Keratinocyte (primary cell): ENCODE measurements around the gene SEL1L3. TPM values are rescaled to one million over a fixed set of nuclear protein-coding genes. Genes with fewer than 3 reads are reported as not detected.

Experiments
- DNase-seq: peaks from one replicate; pipeline ENCODE4 v3.0.0-alpha.2; 2011; ENCODE audit warnings: low read depth, missing footprints, low spot score
- FAIRE-seq: peaks from 2 replicates; lab custom pipeline; 2011; peaks lifted over from hg19 to GRCh38; lab: Jason Lieb, UNC
- H2AFZ ChIP-seq: 2 replicates; pipeline ENCODE4 v1.6.0; 2012; ENCODE audit warnings: low read length, control low read depth, inconsistent platforms; ENCODE audit not compliant: control insufficient read depth
- H3K27ac ChIP-seq: 2 replicates; pipeline ENCODE4 v1.5.1; 2011; ENCODE audit warnings: low read length; ENCODE audit not compliant: control insufficient read depth, insufficient read depth
- H3K27me3 ChIP-seq: 3 replicates; pipeline ENCODE4 v1.6.0; 2011; ENCODE audit warnings: low read length; ENCODE audit not compliant: control insufficient read depth, insufficient read depth; ENCODE audit errors: extremely low read depth
- H3K36me3 ChIP-seq, 2 experiments: 2 replicates in 1 of 2; 3 replicates in 1 of 2; pipeline ENCODE4 v1.5.1; 2011; ENCODE audit warnings: low read length in 2 of 2, mild to moderate bottlenecking in 1 of 2; ENCODE audit not compliant: control insufficient read depth in 2 of 2, insufficient read depth in 2 of 2; ENCODE audit errors: extremely low read depth in 1 of 2
- H3K4me1 ChIP-seq: 3 replicates; pipeline ENCODE4 v1.5.1; 2011; ENCODE audit warnings: low read length; ENCODE audit not compliant: control insufficient read depth, insufficient read depth; ENCODE audit errors: extremely low read depth
- H3K4me2 ChIP-seq: 3 replicates; pipeline ENCODE4 v1.6.0; 2011; ENCODE audit warnings: low read depth, low read length; ENCODE audit not compliant: control insufficient read depth, insufficient read depth; ENCODE audit errors: extremely low read depth
- H3K4me3 ChIP-seq, 3 experiments: fragments of 200-600 bp in 1 of 3; sonication (generic) in 1 of 3; 2 replicates in 2 of 3; 3 replicates in 1 of 3; pipeline ENCODE4 v1.5.1; 2011 to 2016; ENCODE audit warnings: low read length in 3 of 3, mild to moderate bottlenecking in 3 of 3, control low read depth in 2 of 3, inconsistent platforms in 1 of 3, low read depth in 1 of 3, mixed read lengths in 1 of 3, mixed run types in 1 of 3, moderate library complexity in 1 of 3; ENCODE audit not compliant: control insufficient read depth in 2 of 3, insufficient read depth in 2 of 3; ENCODE audit errors: extremely low read depth in 1 of 3
- H3K79me2 ChIP-seq: 2 replicates; pipeline ENCODE4 v1.6.0; 2012; ENCODE audit warnings: low read length; ENCODE audit not compliant: control insufficient read depth, insufficient read depth
- H3K9ac ChIP-seq: 3 replicates; pipeline ENCODE4 v1.6.0; 2011; ENCODE audit warnings: low read length; ENCODE audit not compliant: control insufficient read depth, insufficient read depth; ENCODE audit errors: extremely low read depth
- H3K9me1 ChIP-seq: 3 replicates; pipeline ENCODE4 v1.6.0; 2011; ENCODE audit warnings: low read length; ENCODE audit not compliant: control insufficient read depth, insufficient read depth; ENCODE audit errors: extremely low read depth
- H3K9me3 ChIP-seq: 2 replicates; pipeline ENCODE4 v1.5.1; 2012; ENCODE audit warnings: low read depth, low read length; ENCODE audit not compliant: control insufficient read depth
- H4K20me1 ChIP-seq: 3 replicates; pipeline ENCODE4 v1.6.0; 2011; ENCODE audit warnings: low read length; ENCODE audit not compliant: control insufficient read depth, insufficient read depth; ENCODE audit errors: extremely low read depth
- EZH2 ChIP-seq: IDR thresholded peaks from one replicate; pipeline ENCODE4 v1.6.1; 2012; ENCODE audit warnings: inconsistent platforms, mild to moderate bottlenecking, low read length, moderate library complexity
- dilution Hi-C: fragments of 300-500 bp; cut with MboI; formaldehyde crosslinking; loops from one replicate; pipeline ENCODE4 v1.7.0; 2020; ENCODE audit warnings: low sequenced_read_pairs; ENCODE audit not compliant: extremely low pct_ligation_motif_present
- polyA plus RNA-seq, 5 experiments: library from polyadenylated mRNA; depleted of rRNA in 3 of 5; stranded (reverse) in 3 of 5; stranded (forward) in 1 of 5; unstranded in 1 of 5; fragments of >200 nt; gene quantifications; 1 replicate in 1 of 5; 2 replicates in 3 of 5; 3 replicates in 1 of 5; pipeline versions ENCODE4 v1.2.1 to v1.2.3, GENCODE V29; 2011 to 2012; ENCODE audit warnings: missing spikeins in 2 of 5, low read depth in 1 of 5, low replicate concordance in 1 of 5
- TF ChIP-seq, protein P1 (sequence below), 3 experiments: IDR thresholded peaks in 1 of 3; conservative IDR thresholded peaks in 1 of 3; optimal IDR thresholded peaks in 1 of 3; 2 replicates in 2 of 3; 3 replicates in 1 of 3; pipeline versions ENCODE3 to v1.5.1; 2011; ENCODE audit warnings: low read length in 3 of 3, mild to moderate bottlenecking in 3 of 3, moderate library complexity in 2 of 3, control low read depth in 1 of 3, inconsistent platforms in 1 of 3; ENCODE audit not compliant: insufficient read depth in 2 of 3; ENCODE audit errors: extremely low read depth in 1 of 3

Gene SEL1L3
- polyA plus RNA-seq, 1 donor (not counting 4 experiments of a cell fraction or from before 2014, with no cell fraction given) = 67.9 TPM

DNA sequence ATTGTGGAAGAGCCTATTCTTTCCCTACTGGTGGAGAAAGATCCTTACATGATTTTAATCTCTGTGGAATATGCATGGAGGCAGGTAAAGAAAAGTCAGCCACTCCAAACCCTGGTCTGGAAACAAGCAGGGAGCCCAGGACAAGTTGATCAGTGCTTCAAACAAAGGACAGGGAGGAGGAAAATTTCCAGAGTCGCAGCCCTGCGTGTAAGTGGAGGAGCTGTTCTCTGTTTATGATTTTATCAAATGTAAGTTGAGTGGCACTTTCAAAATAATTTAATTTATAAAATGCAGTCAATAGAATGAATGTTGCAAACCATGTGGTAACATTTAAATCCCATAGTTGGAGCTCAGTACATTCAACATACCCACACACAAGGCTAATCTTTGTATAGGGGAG lies 150.2 kb downstream of the SEL1L3 start:
- H3K36me3 ChIP-seq = no peaks in the 10 kb centered on the region
- dilution Hi-C loops = no loop called here
- H3K4me3 ChIP-seq = no peak overlapping the region
- DNase-seq (no peak), FAIRE-seq (no peak)
- TF ChIP-seq, protein P1, sequence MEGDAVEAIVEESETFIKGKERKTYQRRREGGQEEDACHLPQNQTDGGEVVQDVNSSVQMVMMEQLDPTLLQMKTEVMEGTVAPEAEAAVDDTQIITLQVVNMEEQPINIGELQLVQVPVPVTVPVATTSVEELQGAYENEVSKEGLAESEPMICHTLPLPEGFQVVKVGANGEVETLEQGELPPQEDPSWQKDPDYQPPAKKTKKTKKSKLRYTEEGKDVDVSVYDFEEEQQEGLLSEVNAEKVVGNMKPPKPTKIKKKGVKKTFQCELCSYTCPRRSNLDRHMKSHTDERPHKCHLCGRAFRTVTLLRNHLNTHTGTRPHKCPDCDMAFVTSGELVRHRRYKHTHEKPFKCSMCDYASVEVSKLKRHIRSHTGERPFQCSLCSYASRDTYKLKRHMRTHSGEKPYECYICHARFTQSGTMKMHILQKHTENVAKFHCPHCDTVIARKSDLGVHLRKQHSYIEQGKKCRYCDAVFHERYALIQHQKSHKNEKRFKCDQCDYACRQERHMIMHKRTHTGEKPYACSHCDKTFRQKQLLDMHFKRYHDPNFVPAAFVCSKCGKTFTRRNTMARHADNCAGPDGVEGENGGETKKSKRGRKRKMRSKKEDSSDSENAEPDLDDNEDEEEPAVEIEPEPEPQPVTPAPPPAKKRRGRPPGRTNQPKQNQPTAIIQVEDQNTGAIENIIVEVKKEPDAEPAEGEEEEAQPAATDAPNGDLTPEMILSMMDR (optimal IDR thresholded peaks at IDR 0.05 in 1 of 3, IDR thresholded peaks at IDR 0.05 in 1 of 3, conservative IDR thresholded peaks at IDR 0.05 in 1 of 3; ENCODE audit: extremely low read depth in 1 of 3, insufficient read depth in 2 of 3, low read length in 3 of 3) = no peak
- TF ChIP-seq EZH2 = no peak
- no peak overlapping the region for H3K27ac ChIP-seq
- no peak overlapping the region for H3K9ac ChIP-seq
- H3K4me1 ChIP-seq = no peaks in the 10 kb centered on the region
- no peaks in the 10 kb centered on the region for H3K9me1 ChIP-seq
- H4K20me1 ChIP-seq = no peaks in the 10 kb centered on the region
- H3K27me3 ChIP-seq = no peaks in the 10 kb centered on the region
- H2AFZ ChIP-seq = no peak overlapping the region
- H3K4me2 ChIP-seq = no peak overlapping the region
- no peaks in the 10 kb centered on the region for H3K9me3 ChIP-seq
- no peaks in the 10 kb centered on the region for H3K79me2 ChIP-seq

DNA sequence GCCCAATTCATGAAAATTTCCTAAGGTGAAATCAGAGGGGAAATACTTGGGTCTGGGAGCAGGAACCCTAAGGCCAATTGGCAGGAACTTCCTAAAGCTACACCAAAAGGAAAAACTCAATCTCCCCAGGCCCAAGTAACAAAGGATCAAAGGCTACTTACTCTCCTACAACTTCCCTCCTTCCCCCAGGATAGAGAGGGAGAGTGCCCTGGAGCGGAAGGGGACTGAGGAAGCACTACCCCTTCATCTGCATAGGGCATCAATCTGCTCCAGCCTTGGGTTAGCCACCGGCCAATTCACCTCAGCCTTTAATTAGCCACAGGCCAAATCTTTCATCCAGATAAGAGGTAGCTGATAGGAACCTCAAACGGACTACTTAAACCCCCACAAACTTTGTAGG lies 152.2 kb downstream of the SEL1L3 start:
- Histone ChIP-seq H3K27ac (no peak overlapping the region), H3K9me1 (no peaks in the 10 kb centered on the region), H2AFZ (no peak overlapping the region), H3K4me3 (no peak overlapping the region), H3K4me2 (no peak overlapping the region), H3K9ac (no peak overlapping the region), H3K79me2 (no peaks in the 10 kb centered on the region), H4K20me1 (no peaks in the 10 kb centered on the region), H3K4me1 (no peaks in the 10 kb centered on the region), H3K36me3 (no peaks in the 10 kb centered on the region), H3K27me3 (no peaks in the 10 kb centered on the region), H3K9me3 (no peaks in the 10 kb centered on the region)
- TF ChIP-seq, protein P1 (optimal IDR thresholded peaks at IDR 0.05 in 1 of 3, IDR thresholded peaks at IDR 0.05 in 1 of 3, conservative IDR thresholded peaks at IDR 0.05 in 1 of 3; ENCODE audit: extremely low read depth in 1 of 3, insufficient read depth in 2 of 3, low read length in 3 of 3) = no peak
- TF ChIP-seq EZH2 = no peak
- DNase-seq = no peak
- dilution Hi-C loops = no loop called here
- no peak for FAIRE-seq
